SK-N-SH treated with all-trans-retinoic acid at 6 μM for 48 hours (cell line): ENCODE data around the gene ATOX1.

ENCODE experiments used
- ISL1 ChIP-seq: fragments of 250-450 bp; sonication (Bioruptor Pico); IDR thresholded peaks from 2 replicates; pipeline ENCODE4 v2.1.2; 2022; ENCODE audit warnings: mild to moderate bottlenecking, moderate library complexity
- OSR1 ChIP-seq: fragments of 250-450 bp; sonication (Bioruptor Pico); IDR thresholded peaks from 2 replicates; pipeline ENCODE4 v1.8.0; 2022; ENCODE audit warnings: moderate library complexity, mild to moderate bottlenecking, inconsistent platforms
- PATZ1 ChIP-seq: fragments of 250-450 bp; sonication (Bioruptor Pico); IDR thresholded peaks from 2 replicates; pipeline ENCODE4 v1.8.0; 2020; ENCODE audit warnings: mild to moderate bottlenecking, moderate library complexity, borderline replicate concordance
- POU6F1 ChIP-seq: fragments of 250-450 bp; sonication (Bioruptor Pico); IDR thresholded peaks from 2 replicates; pipeline ENCODE4 v1.8.0; 2021; ENCODE audit warnings: low read depth, mild to moderate bottlenecking, moderate library complexity, borderline replicate concordance
- SNAI2 ChIP-seq: fragments of 250-450 bp; sonication (Bioruptor Pico); IDR thresholded peaks from 2 replicates; pipeline ENCODE4 v1.5.0; 2020; ENCODE audit warnings: mild to moderate bottlenecking, moderate library complexity
- TCF4 ChIP-seq: fragments of 250-450 bp; sonication (Bioruptor Pico); IDR thresholded peaks from 2 replicates; pipeline ENCODE4 v1.8.0; 2021; ENCODE audit warnings: mild to moderate bottlenecking, moderate library complexity, borderline replicate concordance

GRCh38 chr5:151739395-151739794 lies 19.0 kb downstream of the ATOX1 start:
- TF ChIP-seq ISL1 (CRISPR knock-in tag) (no peak), PATZ1 (CRISPR knock-in tag) (no peak), OSR1 (no peak), SNAI2 (CRISPR knock-in tag) (no peak), POU6F1 (CRISPR knock-in tag) (no peak), TCF4 (no peak)
